ENCODE data around the gene ZNF610. TPM values are rescaled to one million over a fixed set of nuclear protein-coding genes. Genes with fewer than 3 reads are reported as not detected.

Gene ZNF610
- total and polyA plus RNA-seq, 2 donors (not counting 3 experiments of a cell fraction or from before 2014, with no cell fraction given), result 1.1 to 1.3 TPM

- Histone ChIP-seq H3K4me1 (ENCODE audit: control insufficient read depth, extremely low read depth, insufficient read depth, low read length) (no peaks in the 10 kb centered on the region), H3K9me3 (replicated peaks; ENCODE audit: control insufficient read depth, insufficient read depth, low read length) (no peaks in the 10 kb centered on the region), H2AFZ (ENCODE audit: low read depth, low read length) (no peak overlapping the region), H3K4me3 (replicated peaks in 1 of 3; ENCODE audit: insufficient read depth in 1 of 3, low read depth in 1 of 3, low read length in 3 of 3) (no peak overlapping the region), H3K36me3 (ENCODE audit: control insufficient read depth in 2 of 2, extremely low read depth in 1 of 2, insufficient read depth in 2 of 2, low read length in 2 of 2) (peaks cover 0 to 4% of the 10 kb centered on the region in 2 experiments), H3K79me2 (ENCODE audit: control insufficient read depth, insufficient read depth, low read length) (no peaks in the 10 kb centered on the region), H4K20me1 (replicated peaks; ENCODE audit: control insufficient read depth, extremely low read depth, insufficient read depth, low read length) (no peaks in the 10 kb centered on the region), H3K4me2 (ENCODE audit: insufficient read depth, low read length) (no peak overlapping the region), H3K9me1 (replicated peaks; ENCODE audit: control insufficient read depth, extremely low read depth, insufficient read depth, low read length) (no peaks in the 10 kb centered on the region), H3K27ac (ENCODE audit: insufficient read depth, low read depth, low read length) (no peak overlapping the region), H3K9ac (replicated peaks; ENCODE audit: extremely low read depth, insufficient read depth, low read length) (no peak overlapping the region), H3K27me3 (ENCODE audit: control insufficient read depth in 2 of 2, insufficient read depth in 2 of 2, low read length in 2 of 2) (no peaks in the 10 kb centered on the region)
- DNase-seq (ENCODE audit: low read depth, low spot score) (no peak), FAIRE-seq (no peak)
- POLR2A ChIA-PET, result interaction anchor here (0.7 kb wide), 1 partner anchor 118 kb away, joined by 3 read pairs; no protein-coding TSS in a partner anchor
- intact Hi-C loops (cut with micrococcal nuclease), result no loop called here
- CTCF ChIA-PET, result no interaction called here
- TF ChIP-seq MAX (IDR thresholded peaks at IDR 0.05; ENCODE audit: insufficient read depth, insufficient read length), result no peak
- TF ChIP-seq POLR2AphosphoS5 (IDR thresholded peaks at IDR 0.05; ENCODE audit: insufficient read depth, low read depth, low read length), result no peak
- TF ChIP-seq FOS (IDR thresholded peaks at IDR 0.05; ENCODE audit: borderline replicate concordance, insufficient read depth, low read length), result no peak
- no peak for TF ChIP-seq MYC (IDR thresholded peaks at IDR 0.05; ENCODE audit: low read depth, low read length)
- TF ChIP-seq GATA2 (IDR thresholded peaks at IDR 0.05; ENCODE audit: insufficient read depth, insufficient read length, low read depth, low read length), result no peak
- no peak for TF ChIP-seq CTCF (IDR thresholded peaks at IDR 0.05; ENCODE audit: extremely low read depth in 1 of 2, insufficient read depth in 1 of 2, low read depth in 1 of 2, low read length in 2 of 2)
- no peak for TF ChIP-seq JUN (IDR thresholded peaks at IDR 0.05; ENCODE audit: borderline replicate concordance, insufficient read depth, insufficient read length, low read depth)
- TF ChIP-seq EZH2 (IDR thresholded peaks at IDR 0.05; ENCODE audit: borderline replicate concordance, low read depth, low read length, severe bottlenecking), result no peak
- TF ChIP-seq POLR2A (IDR thresholded peaks at IDR 0.05; ENCODE audit: low read depth, low read length), result no peak
- dilution Hi-C loops (cut with MboI; ENCODE audit: extremely low pct_ligation_motif_present, low sequenced_read_pairs), result no loop called here
- BruUV-seq (replicated peaks), result no TSS peak
Measured at GRCh38 chr19:52351512-52351911, 15.5 kb downstream of the ZNF610 start.

Measured in endothelial cell of umbilical vein (primary cell).